GM13977 (cell line): Measurements from ENCODE around the gene BEST1.

Source experiments
- DNase-seq: peaks from one replicate; pipeline ENCODE4 v3.0.0; 2012; ENCODE audit warnings: low spot score
- CTCF ChIP-seq: IDR thresholded peaks from 2 replicates; pipeline ENCODE4 v1.5.1; 2012; ENCODE audit warnings: mild to moderate bottlenecking, control low read depth; ENCODE audit not compliant: insufficient read depth; ENCODE audit errors: extremely low read depth, missing control alignments
- in situ Hi-C: fragments of 300-500 bp; cut with MboI; formaldehyde crosslinking; loops from one replicate; pipeline ENCODE4 v1.12.0; 2022; ENCODE audit warnings: low sequenced_read_pairs, low pct_unique_long_range_greater_than_20kb, mixed read lengths, inconsistent platforms; ENCODE audit not compliant: unreplicated experiment

BEST1 gene

GRCh38 chr11:61914471-61915171 lies 35.5 kb upstream of the BEST1 start:
- in situ Hi-C loops = no loop called here
- DNase-seq = no peak
- TF ChIP-seq CTCF = no peak

GRCh38 chr11:61916737-61917333 lies 33.3 kb upstream of the BEST1 start:
- in situ Hi-C loops = no loop called here
- no peak for TF ChIP-seq CTCF

GRCh38 chr11:61917334-61918109 lies 32.6 kb upstream of the BEST1 start, which contains the start of gene RAB3IL1:
Gene RAB3IL1 (minus strand): TSS chr11:61917566. CDS start chr11:61917367, 199 bp downstream.
- in situ Hi-C loops = no loop called here
- no peak for TF ChIP-seq CTCF
- DNase-seq = peak; percentile 48

More at GRCh38 chr11:61916737-61917333, 33.3 kb upstream of the BEST1 start:
- DNase-seq = peak; percentile 42

GRCh38 chr11:61918251-61918937 lies 31.8 kb upstream of the BEST1 start:
- DNase-seq = peak; percentile 31
- TF ChIP-seq CTCF = no peak
- in situ Hi-C loops = no loop called here

GRCh38 chr11:61918938-61919704 lies 31.0 kb upstream of the BEST1 start:
- peak; percentile 20 for DNase-seq
- in situ Hi-C loops = no loop called here
- TF ChIP-seq CTCF = no peak
